ENCODE data around the gene SCFD1.

- TF ChIP-seq CTCF (IDR thresholded peaks at IDR 0.05 in 4 of 5, conservative IDR thresholded peaks at IDR 0.05 in 1 of 5) (no peak), POLR2A (IDR thresholded peaks at IDR 0.05) (no peak)
Observed at GRCh38 chr14:30600922-30601918, 20.9 kb upstream of the SCFD1 start.

Data from gastrocnemius medialis (tissue), 4 donors.